Stomach (tissue), 4 donors: Measurements from ENCODE around the gene CCDC178.

Experiments
- CTCF ChIP-seq, 7 experiments: fragments of 450-650 bp in 4 of 7; fragments of 200-600 bp in 3 of 7; sonication (generic) in 3 of 7; IDR thresholded peaks; one replicate each; pipeline ENCODE4 v1.5.1; 2016 to 2019; ENCODE audit warnings: antibody characterized with exemption in 7 of 7, control low read depth in 2 of 7, mild to moderate bottlenecking in 1 of 7
- POLR2A ChIP-seq, 4 donors: fragments of 450-650 bp; IDR thresholded peaks; one replicate each; pipeline ENCODE4 v1.6.1; 2016; ENCODE audit warnings: antibody characterized with exemption in 4 of 4, control low read depth in 2 of 4, mild to moderate bottlenecking in 1 of 4, moderate library complexity in 1 of 4
- POLR2AphosphoS5 ChIP-seq, 3 donors: sonication (generic); formaldehyde crosslinking; IDR thresholded peaks; one replicate each; pipeline ENCODE4 v1.6.1; 2016; ENCODE audit warnings: antibody characterized with exemption in 3 of 3

GRCh38 chr18:33169218-33169617, 271.3 kb downstream of the CCDC178 start:
- no peak for TF ChIP-seq CTCF (IDR thresholded peaks at IDR 0.05)
- no peak for TF ChIP-seq POLR2A (IDR thresholded peaks at IDR 0.05)
- TF ChIP-seq POLR2AphosphoS5 (IDR thresholded peaks at IDR 0.05): no peak
